ENCODE measurements around the gene ACR.

DNA sequence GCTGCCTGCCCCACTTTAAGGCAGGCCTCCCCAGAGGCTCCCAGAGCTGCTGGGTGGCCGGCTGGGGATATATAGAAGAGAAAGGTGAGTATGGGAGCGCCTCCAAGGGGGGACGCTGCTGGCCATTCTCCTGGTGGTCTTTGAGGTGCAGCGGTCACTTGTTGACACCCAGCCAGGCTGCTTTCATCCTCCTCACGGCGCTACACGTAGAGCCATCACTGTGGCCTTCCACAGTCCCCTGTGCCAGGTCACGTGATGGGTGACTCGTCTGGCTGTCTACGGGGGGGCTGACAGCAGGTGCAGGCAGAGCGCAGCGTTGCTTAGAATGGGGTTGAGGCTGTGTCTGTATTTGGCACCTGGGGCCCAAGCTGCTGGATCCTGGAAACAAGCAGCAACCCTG, 1.9 kb downstream of the ACR start:
- TF ChIP-seq FOXK2 (IDR thresholded peaks at IDR 0.05) = no peak
- no peak for TF ChIP-seq MYC (IDR thresholded peaks at IDR 0.05; ENCODE audit: insufficient read depth, insufficient read length, insufficient replicate concordance, low read length, severe bottlenecking)
- TF ChIP-seq SREBF2 (IDR thresholded peaks at IDR 0.05; ENCODE audit: low read length) = no peak
- no peak for TF ChIP-seq LARP7 (IDR thresholded peaks at IDR 0.05)
- no peak for TF ChIP-seq E2F4 (IDR thresholded peaks at IDR 0.05; ENCODE audit: low read depth, low read length)
- TF ChIP-seq POLR2A (IDR thresholded peaks at IDR 0.05; ENCODE audit: low read depth, low read length) = no peak
- TF ChIP-seq, protein P1, sequence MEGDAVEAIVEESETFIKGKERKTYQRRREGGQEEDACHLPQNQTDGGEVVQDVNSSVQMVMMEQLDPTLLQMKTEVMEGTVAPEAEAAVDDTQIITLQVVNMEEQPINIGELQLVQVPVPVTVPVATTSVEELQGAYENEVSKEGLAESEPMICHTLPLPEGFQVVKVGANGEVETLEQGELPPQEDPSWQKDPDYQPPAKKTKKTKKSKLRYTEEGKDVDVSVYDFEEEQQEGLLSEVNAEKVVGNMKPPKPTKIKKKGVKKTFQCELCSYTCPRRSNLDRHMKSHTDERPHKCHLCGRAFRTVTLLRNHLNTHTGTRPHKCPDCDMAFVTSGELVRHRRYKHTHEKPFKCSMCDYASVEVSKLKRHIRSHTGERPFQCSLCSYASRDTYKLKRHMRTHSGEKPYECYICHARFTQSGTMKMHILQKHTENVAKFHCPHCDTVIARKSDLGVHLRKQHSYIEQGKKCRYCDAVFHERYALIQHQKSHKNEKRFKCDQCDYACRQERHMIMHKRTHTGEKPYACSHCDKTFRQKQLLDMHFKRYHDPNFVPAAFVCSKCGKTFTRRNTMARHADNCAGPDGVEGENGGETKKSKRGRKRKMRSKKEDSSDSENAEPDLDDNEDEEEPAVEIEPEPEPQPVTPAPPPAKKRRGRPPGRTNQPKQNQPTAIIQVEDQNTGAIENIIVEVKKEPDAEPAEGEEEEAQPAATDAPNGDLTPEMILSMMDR (IDR thresholded peaks at IDR 0.05 in 2 of 3, conservative IDR thresholded peaks at IDR 0.05 in 1 of 3; ENCODE audit: control insufficient read depth in 2 of 3, extremely low read depth in 1 of 3, insufficient read depth in 1 of 3, low read depth in 3 of 3, low read length in 3 of 3) = no peak
